ENCODE data around the gene FAM111B.

FAM111B gene

DNA sequence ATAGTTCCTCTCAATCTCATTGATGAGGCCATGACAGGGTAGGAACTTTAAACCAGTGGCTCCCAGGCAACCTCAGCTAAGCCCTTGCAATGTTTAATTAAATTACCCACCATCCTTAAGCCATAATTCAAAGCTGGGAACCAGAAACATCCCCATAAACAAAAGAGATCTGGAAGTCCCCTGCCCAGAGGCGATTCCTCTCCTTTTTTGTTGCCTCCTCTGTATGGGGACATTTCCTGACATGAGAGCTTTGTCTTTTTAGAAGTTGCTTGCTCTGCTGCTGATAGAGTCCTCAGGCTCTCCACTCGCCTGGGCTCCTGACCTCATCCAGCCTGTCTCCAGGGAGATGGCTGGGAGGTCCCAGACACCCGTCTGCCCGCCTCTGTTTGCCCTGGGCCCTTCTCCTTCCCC lies 68.1 kb downstream of the FAM111B start:
- no peak for DNase-seq (ENCODE audit: low spot score)
- in situ Hi-C loops (cut with MboI; ENCODE audit: low pct_unique_long_range_greater_than_20kb, low sequenced_read_pairs, unreplicated experiment): no loop called here
- TF ChIP-seq, protein P1, sequence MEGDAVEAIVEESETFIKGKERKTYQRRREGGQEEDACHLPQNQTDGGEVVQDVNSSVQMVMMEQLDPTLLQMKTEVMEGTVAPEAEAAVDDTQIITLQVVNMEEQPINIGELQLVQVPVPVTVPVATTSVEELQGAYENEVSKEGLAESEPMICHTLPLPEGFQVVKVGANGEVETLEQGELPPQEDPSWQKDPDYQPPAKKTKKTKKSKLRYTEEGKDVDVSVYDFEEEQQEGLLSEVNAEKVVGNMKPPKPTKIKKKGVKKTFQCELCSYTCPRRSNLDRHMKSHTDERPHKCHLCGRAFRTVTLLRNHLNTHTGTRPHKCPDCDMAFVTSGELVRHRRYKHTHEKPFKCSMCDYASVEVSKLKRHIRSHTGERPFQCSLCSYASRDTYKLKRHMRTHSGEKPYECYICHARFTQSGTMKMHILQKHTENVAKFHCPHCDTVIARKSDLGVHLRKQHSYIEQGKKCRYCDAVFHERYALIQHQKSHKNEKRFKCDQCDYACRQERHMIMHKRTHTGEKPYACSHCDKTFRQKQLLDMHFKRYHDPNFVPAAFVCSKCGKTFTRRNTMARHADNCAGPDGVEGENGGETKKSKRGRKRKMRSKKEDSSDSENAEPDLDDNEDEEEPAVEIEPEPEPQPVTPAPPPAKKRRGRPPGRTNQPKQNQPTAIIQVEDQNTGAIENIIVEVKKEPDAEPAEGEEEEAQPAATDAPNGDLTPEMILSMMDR (IDR thresholded peaks at IDR 0.05; ENCODE audit: extremely low read depth, insufficient read depth, missing control alignments): no peak

DNA sequence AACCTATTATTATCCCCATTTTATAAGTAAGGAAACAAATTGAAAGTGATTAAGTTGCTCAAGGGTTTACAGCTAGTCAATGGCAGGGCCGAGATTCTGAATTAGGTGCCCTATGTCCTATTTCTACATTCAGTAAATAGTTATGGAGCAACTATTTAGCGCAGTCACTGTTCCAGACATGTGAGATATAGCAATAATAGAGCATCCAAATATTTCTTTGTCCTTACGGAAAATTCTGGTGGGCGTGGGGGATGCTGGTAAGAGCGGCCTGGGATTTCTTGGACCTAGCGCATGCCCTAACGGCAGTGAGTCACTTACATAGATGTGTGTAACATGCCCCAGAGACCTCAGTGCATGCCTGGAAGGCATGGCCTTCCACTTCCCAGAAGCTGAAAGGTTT lies 69.3 kb downstream of the FAM111B start:
- TF ChIP-seq, protein P1 (IDR thresholded peaks at IDR 0.05; ENCODE audit: extremely low read depth, insufficient read depth, missing control alignments): no peak
- DNase-seq (ENCODE audit: low spot score): no peak
- in situ Hi-C loops (cut with MboI; ENCODE audit: low pct_unique_long_range_greater_than_20kb, low sequenced_read_pairs, unreplicated experiment): no loop called here

All from GM13977 (cell line).